CD4-positive, CD25-positive, alpha-beta regulatory T cell (primary cell): Measurements from ENCODE around the gene RBP2. TPM values are rescaled to one million over a fixed set of nuclear protein-coding genes. Genes with fewer than 3 reads are reported as not detected.
"Not testable (repeated sequence)": the region's sequence is repeated elsewhere in the genome, so short reads cannot be mapped to it uniquely, and the experiment has no call there.

ENCODE experiments used
- ATAC-seq, 2 donors: fragments of 150-1000 bp; cut with Tn5 transposase; one replicate each; pipeline ENCODE4 v1.10.0; 2021; ENCODE audit warnings: low read depth in 2 of 2, moderate number of reproducible peaks in 2 of 2, moderate library complexity in 1 of 2
- DNase-seq, 3 donors: peaks; one replicate each; pipeline versions ENCODE4 v3.0.0 to v3.0.0-alpha.2; 2012 to 2022; ENCODE audit warnings: mixed read lengths in 1 of 3
- H3K27ac ChIP-seq: one replicate; pipeline ENCODE4 v1.7.0; 2013; ENCODE audit warnings: mild to moderate bottlenecking, low read length; ENCODE audit not compliant: insufficient read depth, poor library complexity, severe bottlenecking
- H3K27me3 ChIP-seq: one replicate; pipeline ENCODE4 v1.7.0; 2013; ENCODE audit warnings: low read length; ENCODE audit not compliant: control insufficient read depth, insufficient read depth
- H3K36me3 ChIP-seq: one replicate; pipeline ENCODE4 v1.7.0; 2013; ENCODE audit warnings: mild to moderate bottlenecking, low read length, moderate library complexity; ENCODE audit not compliant: control insufficient read depth, insufficient read depth
- H3K4me1 ChIP-seq: 2 replicates; pipeline ENCODE4 v1.7.0; 2013; ENCODE audit warnings: mild to moderate bottlenecking, low read length; ENCODE audit not compliant: insufficient read depth, control insufficient read depth, poor library complexity, severe bottlenecking
- H3K4me3 ChIP-seq: one replicate; pipeline ENCODE4 v1.7.0; 2013; ENCODE audit warnings: low read depth, mild to moderate bottlenecking, low read length, moderate library complexity
- H3K9me3 ChIP-seq, 2 experiments: 1 replicate in 1 of 2; 2 replicates in 1 of 2; pipeline ENCODE4 v1.7.0; 2013; ENCODE audit warnings: low read length in 2 of 2, mild to moderate bottlenecking in 1 of 2, moderate library complexity in 1 of 2; ENCODE audit not compliant: control insufficient read depth in 2 of 2
- H3K27ac Mint-ChIP-seq, 3 donors: one replicate each; pipeline ENCODE4 v1.8.0; 2020 to 2022; ENCODE audit warnings: mild to moderate bottlenecking in 3 of 3, mixed read lengths in 3 of 3, moderate library complexity in 2 of 3
- H3K27me3 Mint-ChIP-seq: one replicate; pipeline ENCODE4 v1.8.0; 2022; ENCODE audit warnings: mild to moderate bottlenecking, mixed read lengths
- H3K36me3 Mint-ChIP-seq: one replicate; pipeline ENCODE4 v1.8.0; 2020; ENCODE audit warnings: mixed read lengths
- H3K4me1 Mint-ChIP-seq, 4 donors: one replicate each; pipeline ENCODE4 v1.8.0; 2020 to 2022; ENCODE audit warnings: mixed read lengths in 4 of 4, mild to moderate bottlenecking in 1 of 4
- H3K4me3 Mint-ChIP-seq, 4 donors: one replicate each; pipeline ENCODE4 v1.8.0; 2020 to 2022; ENCODE audit warnings: mild to moderate bottlenecking in 4 of 4, mixed read lengths in 4 of 4, moderate library complexity in 3 of 4
- H3K9me3 Mint-ChIP-seq, 7 donors: one replicate each; pipeline ENCODE4 v1.8.0; 2020 to 2022; ENCODE audit warnings: mixed read lengths in 7 of 7, mild to moderate bottlenecking in 3 of 7, moderate library complexity in 2 of 7
- polyA plus RNA-seq, 4 donors: library from polyadenylated mRNA; unstranded; fragments of 300-500 nt; fragmentation: Illumina TruSeq; gene quantifications; one replicate each; pipeline ENCODE4 v1.2.3, GENCODE V29; 2021
- total RNA-seq: library from RNA; stranded (reverse); gene quantifications from one replicate; pipeline ENCODE4 v1.2.3, GENCODE V29; 2022

The RBP2 gene
- total and polyA plus RNA-seq, 5 donors from 2014 or later = not detected

GRCh38 chr3:139414608-139415224, 61.6 kb downstream of the RBP2 start:
- H3K9me3 Mint-ChIP-seq = peaks cover 8 to 72% (median 29%) of the 10 kb centered on the region in 7 donors
- Histone ChIP-seq H3K4me1 (no peaks in the 10 kb centered on the region), H3K9me3 (peaks cover 22 to 23% of the 10 kb centered on the region in 2 experiments), H3K27me3 (peaks cover 4% of the 10 kb centered on the region), H3K36me3 (no peaks in the 10 kb centered on the region), H3K4me3 (no peak overlapping the region), H3K27ac (no peak overlapping the region)
- peaks cover 13% of the 10 kb centered on the region for H3K36me3 Mint-ChIP-seq
- peak overlapping the region in 1 of 3 donors; percentile 78 for H3K27ac Mint-ChIP-seq
- H3K4me3 Mint-ChIP-seq = no peak overlapping the region
- ATAC-seq (no peak), DNase-seq (no peak)
- H3K4me1 Mint-ChIP-seq = no peaks in the 10 kb centered on the region
- peaks cover 9% of the 10 kb centered on the region for H3K27me3 Mint-ChIP-seq

DNA sequence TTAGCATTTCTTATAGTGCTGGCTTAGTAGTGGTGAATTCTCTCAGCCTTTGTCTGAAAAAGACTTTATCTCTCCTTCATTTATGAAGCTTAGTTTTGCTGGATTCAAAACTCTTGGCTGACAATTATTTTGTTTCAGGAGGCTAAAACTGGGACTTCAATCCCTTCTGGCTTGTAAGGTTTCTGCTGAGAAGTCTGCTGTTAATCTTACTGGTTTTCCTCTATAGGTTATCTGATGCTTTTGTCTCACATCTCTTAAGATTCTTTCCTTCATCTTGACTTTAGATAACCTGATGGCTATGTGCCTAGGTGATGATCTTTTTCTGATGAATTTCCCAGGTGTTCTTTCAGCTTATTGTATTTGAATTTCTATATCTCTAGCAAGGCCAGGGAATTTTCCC, 63.4 kb downstream of the RBP2 start:
- H3K36me3 ChIP-seq, H3K4me1 ChIP-seq, H3K4me3 ChIP-seq, H3K27me3 Mint-ChIP-seq, H3K27me3 ChIP-seq, H3K4me1 Mint-ChIP-seq, DNase-seq, H3K4me3 Mint-ChIP-seq, H3K27ac Mint-ChIP-seq, ATAC-seq, H3K27ac ChIP-seq: not testable (repeated sequence)
- peaks cover 22 to 23% of the 10 kb centered on the region in 2 experiments for H3K9me3 ChIP-seq
- peaks cover 13% of the 10 kb centered on the region for H3K36me3 Mint-ChIP-seq
- peaks cover 8 to 89% (median 36%) of the 10 kb centered on the region in 7 donors for H3K9me3 Mint-ChIP-seq

Other genes starting within 250 kb of the RBP2 start
- 29.8 TPM for gene MRPS22, start 132.5 kb downstream of the RBP2 start, total RNA-seq
- 10 to 100 TPM; 36.5 to 55.2 (median 47.0) TPM for gene MRPS22, start 132.5 kb downstream of the RBP2 start, polyA plus RNA-seq
- 32.7 TPM for gene COPB2, start 86.9 kb downstream of the RBP2 start, total RNA-seq
- gene COPB2, start 86.9 kb downstream of the RBP2 start, polyA plus RNA-seq = 10 to 100 TPM; 63.6 to 80.6 (median 71.1) TPM
- not detected for gene RBP1, start 63.2 kb upstream of the RBP2 start, total RNA-seq
- not detected for gene RBP1, start 63.2 kb upstream of the RBP2 start, polyA plus RNA-seq
- 1.5 TPM for gene NMNAT3, start 201.5 kb upstream of the RBP2 start, total RNA-seq
- gene NMNAT3, start 201.5 kb upstream of the RBP2 start, polyA plus RNA-seq = 1 to 10 TPM; 2.1 to 5.7 (median 3.1) TPM